PFSK-1 (cell line): Measurements from ENCODE around the gene FOXO3.

Source experiments
- FOXP2 ChIP-seq: optimal IDR thresholded peaks from 2 replicates; pipeline ENCODE3; 2011; ENCODE audit warnings: borderline replicate concordance, control low read depth, inconsistent platforms; ENCODE audit not compliant: insufficient read depth; ENCODE audit errors: extremely low read length, extremely low read depth
- POLR2AphosphoS5 ChIP-seq: IDR thresholded peaks from 2 replicates; pipeline ENCODE4 v1.6.1; 2012; ENCODE audit warnings: low read depth, mild to moderate bottlenecking, control low read depth, low read length, moderate library complexity
- SIN3A ChIP-seq: IDR thresholded peaks from 2 replicates; pipeline ENCODE4 v1.6.1; 2012; ENCODE audit warnings: mild to moderate bottlenecking, low read length, moderate library complexity, borderline replicate concordance; ENCODE audit not compliant: insufficient read depth
- TAF1 ChIP-seq: IDR thresholded peaks from 2 replicates; pipeline ENCODE4 v1.6.1; 2012; ENCODE audit warnings: low read length, control low read depth, borderline replicate concordance; ENCODE audit not compliant: insufficient read depth
- TF ChIP-seq, protein P1 (sequence below), 2 experiments: IDR thresholded peaks; 2 replicates each; pipeline versions ENCODE4 v1.6.1 to v1.8.0; 2011 to 2012; ENCODE audit warnings: low read depth in 2 of 2, low read length in 2 of 2, control low read depth in 1 of 2, inconsistent platforms in 1 of 2, mild to moderate bottlenecking in 1 of 2, moderate library complexity in 1 of 2; ENCODE audit not compliant: insufficient read depth in 1 of 2

Gene FOXO3

DNA sequence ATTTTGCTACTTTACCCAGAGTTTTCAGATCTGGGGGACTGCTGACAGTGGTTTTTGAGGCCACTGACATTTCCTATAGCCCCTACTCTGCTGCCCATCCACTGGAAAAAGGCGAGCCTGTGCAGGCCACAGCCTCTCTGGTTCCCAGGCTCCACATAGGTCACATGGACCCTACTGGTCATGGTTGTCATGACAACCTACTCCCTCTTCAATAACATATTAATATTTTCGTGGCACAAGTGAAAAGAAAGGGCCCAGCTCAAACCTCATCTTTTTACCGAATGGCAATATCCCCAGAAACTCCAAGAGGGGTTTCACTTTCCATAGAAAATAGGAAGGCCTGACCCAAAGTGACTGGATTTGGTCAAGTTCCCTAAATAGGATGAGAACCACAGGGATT is 11.0 kb upstream of the FOXO3 start:
- TF ChIP-seq POLR2AphosphoS5 (no peak), TAF1 (no peak), SIN3A (no peak), FOXP2 (no peak)
- TF ChIP-seq, protein P1, sequence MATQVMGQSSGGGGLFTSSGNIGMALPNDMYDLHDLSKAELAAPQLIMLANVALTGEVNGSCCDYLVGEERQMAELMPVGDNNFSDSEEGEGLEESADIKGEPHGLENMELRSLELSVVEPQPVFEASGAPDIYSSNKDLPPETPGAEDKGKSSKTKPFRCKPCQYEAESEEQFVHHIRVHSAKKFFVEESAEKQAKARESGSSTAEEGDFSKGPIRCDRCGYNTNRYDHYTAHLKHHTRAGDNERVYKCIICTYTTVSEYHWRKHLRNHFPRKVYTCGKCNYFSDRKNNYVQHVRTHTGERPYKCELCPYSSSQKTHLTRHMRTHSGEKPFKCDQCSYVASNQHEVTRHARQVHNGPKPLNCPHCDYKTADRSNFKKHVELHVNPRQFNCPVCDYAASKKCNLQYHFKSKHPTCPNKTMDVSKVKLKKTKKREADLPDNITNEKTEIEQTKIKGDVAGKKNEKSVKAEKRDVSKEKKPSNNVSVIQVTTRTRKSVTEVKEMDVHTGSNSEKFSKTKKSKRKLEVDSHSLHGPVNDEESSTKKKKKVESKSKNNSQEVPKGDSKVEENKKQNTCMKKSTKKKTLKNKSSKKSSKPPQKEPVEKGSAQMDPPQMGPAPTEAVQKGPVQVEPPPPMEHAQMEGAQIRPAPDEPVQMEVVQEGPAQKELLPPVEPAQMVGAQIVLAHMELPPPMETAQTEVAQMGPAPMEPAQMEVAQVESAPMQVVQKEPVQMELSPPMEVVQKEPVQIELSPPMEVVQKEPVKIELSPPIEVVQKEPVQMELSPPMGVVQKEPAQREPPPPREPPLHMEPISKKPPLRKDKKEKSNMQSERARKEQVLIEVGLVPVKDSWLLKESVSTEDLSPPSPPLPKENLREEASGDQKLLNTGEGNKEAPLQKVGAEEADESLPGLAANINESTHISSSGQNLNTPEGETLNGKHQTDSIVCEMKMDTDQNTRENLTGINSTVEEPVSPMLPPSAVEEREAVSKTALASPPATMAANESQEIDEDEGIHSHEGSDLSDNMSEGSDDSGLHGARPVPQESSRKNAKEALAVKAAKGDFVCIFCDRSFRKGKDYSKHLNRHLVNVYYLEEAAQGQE (IDR thresholded peaks at IDR 0.05; ENCODE audit: insufficient read depth in 1 of 2, low read depth in 2 of 2, low read length in 2 of 2): no peak

DNA sequence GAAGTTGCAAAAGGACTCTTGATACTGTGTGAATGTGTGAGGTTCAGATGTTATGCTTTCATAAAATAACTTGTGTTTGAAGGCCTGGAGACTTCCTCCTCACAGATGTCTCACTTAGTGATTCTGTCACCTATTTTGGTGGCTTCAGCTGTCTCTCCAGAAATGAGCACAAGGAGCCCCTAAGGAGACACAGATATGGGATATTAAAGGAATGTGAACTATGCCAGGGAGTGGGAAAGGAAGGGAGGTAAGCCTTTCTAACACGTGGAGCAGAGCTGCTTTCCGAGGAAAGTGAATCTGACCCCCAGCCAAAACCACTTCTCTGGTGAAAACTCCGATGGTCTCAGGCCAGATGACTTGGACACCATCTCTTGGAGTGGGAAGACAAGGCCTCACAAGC is 10.5 kb upstream of the FOXO3 start:
- TF ChIP-seq, protein P1 (IDR thresholded peaks at IDR 0.05; ENCODE audit: insufficient read depth in 1 of 2, low read depth in 2 of 2, low read length in 2 of 2): no peak

DNA sequence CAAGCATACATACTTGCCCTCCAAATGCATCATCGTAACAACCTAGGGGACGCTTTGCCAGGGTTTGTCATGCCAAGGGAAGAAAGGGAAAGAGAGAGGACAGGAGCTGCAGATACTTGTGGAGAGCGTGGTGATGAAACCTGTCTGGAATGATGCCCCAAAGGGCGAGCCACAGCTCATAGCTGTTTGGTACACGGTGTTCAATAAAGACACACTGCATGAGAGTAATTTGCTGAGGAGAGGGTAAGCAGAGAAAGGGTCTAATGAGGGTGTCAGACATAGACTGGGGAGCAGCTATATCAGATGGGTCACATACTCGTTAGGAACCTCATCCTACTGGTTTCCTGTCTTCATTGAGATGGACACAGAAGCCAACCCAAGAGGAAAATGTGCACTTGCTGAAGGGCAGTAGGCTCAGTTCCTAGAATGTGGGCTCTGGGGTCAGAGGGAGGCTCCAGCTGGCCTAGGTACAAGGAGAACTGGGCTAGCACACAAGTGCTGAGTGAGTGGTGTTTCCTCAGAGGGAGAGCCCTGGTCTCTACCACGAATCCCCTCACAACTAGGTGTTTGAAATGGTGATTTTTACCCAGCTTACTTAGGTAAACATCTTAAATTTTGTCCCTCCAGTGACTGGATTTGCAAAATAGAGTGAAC is 5.2 kb upstream of the FOXO3 start:
- TF ChIP-seq TAF1 (no peak), SIN3A (no peak), FOXP2 (no peak), POLR2AphosphoS5 (no peak)
- TF ChIP-seq, protein P1 (IDR thresholded peaks at IDR 0.05; ENCODE audit: insufficient read depth in 1 of 2, low read depth in 2 of 2, low read length in 2 of 2): no peak

DNA sequence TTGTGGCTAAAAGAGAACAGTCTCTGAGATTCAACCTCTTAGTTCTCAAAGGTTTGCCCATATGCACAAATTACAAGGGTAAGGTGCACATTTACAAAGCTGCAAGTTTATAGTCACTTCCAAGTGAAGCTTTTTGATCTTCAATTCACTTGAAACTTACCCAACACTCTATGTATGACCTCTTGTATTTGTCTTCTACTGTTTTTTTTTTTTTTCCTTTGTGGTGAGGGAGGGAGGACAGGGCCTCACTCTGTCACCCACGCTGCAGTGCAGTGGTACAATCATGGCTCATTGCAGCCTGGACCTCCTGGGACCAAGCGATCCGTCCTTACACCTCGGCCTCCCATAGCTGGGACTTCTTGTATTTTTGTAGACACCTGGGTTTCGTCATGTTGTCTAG is 4.5 kb upstream of the FOXO3 start:
- TF ChIP-seq POLR2AphosphoS5 (no peak), TAF1 (no peak), SIN3A (no peak), FOXP2 (no peak)
- TF ChIP-seq, protein P1 (IDR thresholded peaks at IDR 0.05; ENCODE audit: insufficient read depth in 1 of 2, low read depth in 2 of 2, low read length in 2 of 2): no peak

DNA sequence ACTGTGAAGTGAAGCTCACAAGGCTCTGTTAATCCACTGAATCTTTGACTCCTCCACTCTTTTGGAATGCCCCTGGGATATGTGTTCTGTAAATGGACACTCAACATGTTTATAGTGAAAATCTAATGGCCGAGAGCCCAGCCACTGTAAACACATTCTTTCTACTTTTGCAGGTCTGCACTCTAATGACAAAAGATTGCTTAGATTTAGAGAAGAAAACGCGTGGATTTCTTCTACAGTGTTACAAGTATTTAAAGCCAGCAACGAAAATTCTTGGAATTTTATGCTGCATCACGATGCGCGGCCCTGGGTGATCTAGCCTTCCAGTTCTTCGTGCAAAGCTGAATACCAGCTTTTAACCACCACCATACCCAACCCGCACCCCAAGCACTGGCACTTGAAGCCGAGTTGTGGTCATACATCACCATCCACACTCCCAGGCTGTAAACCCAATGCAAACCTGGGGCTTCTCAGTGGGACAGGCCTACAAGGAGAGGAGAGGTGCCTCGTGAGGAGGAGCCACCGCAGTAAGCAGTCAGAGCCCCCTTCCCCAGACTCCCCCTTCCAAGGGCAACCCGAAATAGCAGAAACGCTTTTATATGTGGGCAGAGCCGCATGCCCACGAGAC is 3.7 kb upstream of the FOXO3 start:
- TF ChIP-seq POLR2AphosphoS5 (no peak), FOXP2 (no peak), TAF1 (no peak), SIN3A (no peak)
- TF ChIP-seq, protein P1 (IDR thresholded peaks at IDR 0.05; ENCODE audit: insufficient read depth in 1 of 2, low read depth in 2 of 2, low read length in 2 of 2): no peak
